Measurements from ENCODE around the gene SPN. TPM values are rescaled to one million over a fixed set of nuclear protein-coding genes. Genes with fewer than 3 reads are reported as not detected.
"Not testable (repeated sequence)": the region's sequence is repeated elsewhere in the genome, so short reads cannot be mapped to it uniquely, and the experiment has no call there.

The SPN gene
- total RNA-seq, 1 experiment from 2014 or later = 0.47 TPM

- TF ChIP-seq YY1 (IDR thresholded peaks at IDR 0.05; ENCODE audit: extremely low read depth, insufficient replicate concordance, low read depth, low read length) = no peak
- no peak for TF ChIP-seq POLR2A (IDR thresholded peaks at IDR 0.05; ENCODE audit: borderline replicate concordance, extremely low read depth, insufficient read depth, insufficient read length)
Observed at GRCh38 chr16:29663016-29663806, at the start of gene SPN (continued).

- peak overlapping the region; percentile 79 for H3K4me2 ChIP-seq (ENCODE audit: low read length)
Observed at GRCh38 chr16:29613307-29614057, 49.6 kb upstream of the SPN start.

More at GRCh38 chr16:29613307-29614057, 49.6 kb upstream of the SPN start:
- POLR2A ChIA-PET; RAD21 ChIA-PET (ENCODE audit: low non-redundant PET in 1 of 2, low total read pairs in 2 of 2, uncharacterized antibody in 2 of 2, unreplicated experiment in 2 of 2); H3K27me3 ChIP-seq (ENCODE audit: insufficient read depth, low read length); BruUV-seq (replicated peaks); H3K36me3 ChIP-seq (ENCODE audit: control insufficient read depth in 1 of 2, insufficient read depth in 2 of 2, low read length in 2 of 2); CTCF ChIA-PET; H3K9me3 ChIP-seq (ENCODE audit: control insufficient read depth in 1 of 2, insufficient read depth in 1 of 2, low read depth in 1 of 2, low read length in 2 of 2); H2AFZ ChIP-seq (ENCODE audit: low read depth, low read length, poor library complexity, severe bottlenecking); H3K9me2 ChIP-seq (ENCODE audit: insufficient read depth); H4K20me1 ChIP-seq (ENCODE audit: insufficient read depth): not testable (repeated sequence)
- Histone ChIP-seq H3K4me1 (ENCODE audit: control insufficient read depth in 1 of 2, insufficient read depth in 2 of 2, low read length in 2 of 2) (peaks cover 4 to 17% of the 10 kb centered on the region in 2 experiments), H3K79me2 (ENCODE audit: insufficient read depth, low read length) (peaks cover 43% of the 10 kb centered on the region), H3K27ac (ENCODE audit: low read depth, low read length) (peak overlapping the region; percentile 74), H3K9ac (ENCODE audit: low read length) (peak overlapping the region; percentile 87), H3K4me3 (replicated peaks in 1 of 2; ENCODE audit: low read depth in 1 of 2, low read length in 2 of 2) (peak overlapping the region; percentile 73 to 75)
- TF ChIP-seq CBX3 (IDR thresholded peaks at IDR 0.05; ENCODE audit: low read depth) (peak; percentile 94), RAD21 (IDR thresholded peaks at IDR 0.05; ENCODE audit: low read depth) (0 out of 2 replicates have a peak, but pooled peaks have one; percentile 4), SIN3A (IDR thresholded peaks at IDR 0.05; ENCODE audit: low read depth) (peak; percentile 80), POLR2AphosphoS5 (IDR thresholded peaks at IDR 0.05; ENCODE audit: low read depth, low read length) (peak; percentile 95), YY1 (IDR thresholded peaks at IDR 0.05; ENCODE audit: extremely low read depth, insufficient replicate concordance, low read depth, low read length) (peak; percentile 44), POLR2A (IDR thresholded peaks at IDR 0.05; ENCODE audit: borderline replicate concordance, extremely low read depth, insufficient read depth, insufficient read length) (peak; percentile 94), MAX (IDR thresholded peaks at IDR 0.05) (peak; percentile 98), ZFX (IDR thresholded peaks at IDR 0.05) (peak; percentile 91)
- DNase-seq (ENCODE audit: low read depth, low spot score) (peak; percentile 56), ATAC-seq (peak; percentile 73)
- intact Hi-C loops (cut with micrococcal nuclease) = loop anchor here (1.0 kb wide), 1 partner anchor 18 kb away; no protein-coding TSS in a partner anchor
